HG02938 (cell line): Measurements from ENCODE around the gene DNAAF5.

ENCODE experiments used
- ATAC-seq: cut with Tn5 transposase; IDR thresholded peaks from one replicate; pipeline ENCODE4 v1.9.1; 2021; ENCODE audit warnings: mild to moderate bottlenecking, moderate library complexity; ENCODE audit not compliant: unreplicated experiment

Gene DNAAF5

GRCh38 chr7:763762-764161 is 37.3 kb downstream of the DNAAF5 start:
- ATAC-seq: no peak

DNA sequence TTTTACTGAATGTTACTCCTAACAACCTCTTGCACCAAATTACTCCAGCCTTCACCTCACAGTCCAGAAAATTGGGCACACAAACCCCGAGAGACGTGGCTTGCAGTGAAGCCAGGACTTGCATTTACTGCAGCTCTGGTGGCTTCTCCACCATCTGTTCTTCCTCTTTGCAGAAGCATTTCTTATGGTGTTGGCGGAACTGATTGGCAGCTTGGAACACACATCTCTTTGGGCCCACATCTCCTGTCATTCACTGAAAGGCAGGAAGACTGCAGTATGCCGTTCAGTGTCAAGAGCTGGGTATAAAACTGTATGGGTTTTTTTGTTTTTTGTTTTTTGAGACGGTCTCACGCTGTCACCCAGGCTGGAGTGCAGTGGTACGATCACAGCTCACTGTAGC is 38.9 kb downstream of the DNAAF5 start:
- no peak for ATAC-seq

DNA sequence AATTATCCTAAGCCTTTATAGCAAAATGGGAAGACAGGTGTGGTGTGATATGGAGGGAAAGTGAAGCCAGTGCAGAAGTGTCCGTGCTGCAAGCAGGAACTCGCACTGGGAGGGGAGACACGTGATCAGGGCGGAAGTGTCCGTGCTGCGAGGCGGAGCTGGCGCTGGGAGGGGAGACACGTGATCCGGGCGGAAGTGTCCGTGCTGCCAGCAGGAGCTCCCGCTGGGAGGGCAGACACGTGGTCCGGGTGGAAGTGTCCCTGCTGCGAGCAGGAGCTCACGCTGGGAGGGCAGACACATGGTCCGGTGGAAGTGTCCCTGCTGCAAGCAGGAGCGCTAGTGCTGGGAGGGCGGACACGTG is 41.1 kb downstream of the DNAAF5 start:
- ATAC-seq: no peak

DNA sequence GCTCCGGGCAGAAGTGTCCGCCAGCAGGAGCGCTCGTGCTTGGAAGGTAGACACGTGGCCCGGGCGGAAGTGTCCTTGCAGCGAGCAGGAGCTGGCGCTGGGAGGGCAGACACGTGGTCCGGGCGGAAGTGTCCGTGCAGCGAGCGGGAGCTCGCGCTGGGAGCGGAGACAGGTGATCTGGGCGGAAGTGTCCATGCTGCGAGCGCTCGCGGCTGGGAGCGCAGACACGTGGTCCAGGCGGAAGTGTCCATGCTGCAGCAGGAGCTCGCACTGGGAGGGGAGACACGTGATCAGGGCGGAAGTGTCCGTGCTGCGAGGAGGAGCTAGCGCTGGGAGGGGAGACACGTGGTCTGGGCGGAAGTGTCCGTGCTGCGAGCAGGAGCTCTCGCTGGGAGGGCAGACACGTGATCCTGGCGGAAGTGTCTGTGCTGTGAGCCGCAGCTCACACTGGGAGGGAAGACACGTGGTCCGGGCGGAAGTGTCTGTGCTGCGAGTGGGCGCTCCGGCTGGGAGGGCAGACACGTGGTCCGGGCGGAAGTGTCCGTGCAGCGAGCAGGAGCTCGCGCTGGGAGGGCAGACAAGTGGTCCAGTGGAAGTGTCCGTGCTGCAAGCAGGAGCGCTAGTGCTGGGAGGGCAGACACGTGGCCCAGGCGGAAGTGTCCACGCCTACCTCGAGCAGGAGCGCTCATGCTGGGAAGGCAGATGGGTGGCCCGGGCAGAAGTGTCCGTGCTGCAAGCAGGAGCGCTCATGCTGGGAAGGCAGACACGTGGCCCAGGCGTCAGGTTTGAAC is 41.6 kb downstream of the DNAAF5 start:
- ATAC-seq: no peak

GRCh38 chr7:768881-769504 is 42.5 kb downstream of the DNAAF5 start:
- ATAC-seq: no peak

GRCh38 chr7:770336-770735 is 43.8 kb downstream of the DNAAF5 start:
- no peak for ATAC-seq

DNA sequence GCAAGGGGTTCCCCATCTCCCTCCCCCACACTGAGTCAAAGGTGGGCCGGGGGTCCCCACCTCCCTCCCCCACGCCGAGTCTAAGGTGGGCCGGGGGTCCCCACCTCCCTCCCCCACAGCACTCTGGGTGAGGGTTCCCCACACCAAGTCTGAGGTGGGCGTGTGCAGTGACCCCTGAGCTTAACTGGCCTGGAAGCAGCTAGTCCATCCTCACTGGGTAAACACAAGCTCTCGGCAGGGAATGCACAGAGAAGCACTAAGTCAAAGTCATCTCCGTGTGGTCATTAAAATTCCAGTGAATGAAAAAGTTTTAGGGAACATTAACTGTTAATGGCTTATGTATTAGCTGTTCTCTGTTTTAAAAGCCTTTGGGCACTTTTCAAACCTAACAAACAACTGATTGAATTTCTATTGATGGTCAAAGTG is 44.3 kb downstream of the DNAAF5 start:
- ATAC-seq: no peak

DNA sequence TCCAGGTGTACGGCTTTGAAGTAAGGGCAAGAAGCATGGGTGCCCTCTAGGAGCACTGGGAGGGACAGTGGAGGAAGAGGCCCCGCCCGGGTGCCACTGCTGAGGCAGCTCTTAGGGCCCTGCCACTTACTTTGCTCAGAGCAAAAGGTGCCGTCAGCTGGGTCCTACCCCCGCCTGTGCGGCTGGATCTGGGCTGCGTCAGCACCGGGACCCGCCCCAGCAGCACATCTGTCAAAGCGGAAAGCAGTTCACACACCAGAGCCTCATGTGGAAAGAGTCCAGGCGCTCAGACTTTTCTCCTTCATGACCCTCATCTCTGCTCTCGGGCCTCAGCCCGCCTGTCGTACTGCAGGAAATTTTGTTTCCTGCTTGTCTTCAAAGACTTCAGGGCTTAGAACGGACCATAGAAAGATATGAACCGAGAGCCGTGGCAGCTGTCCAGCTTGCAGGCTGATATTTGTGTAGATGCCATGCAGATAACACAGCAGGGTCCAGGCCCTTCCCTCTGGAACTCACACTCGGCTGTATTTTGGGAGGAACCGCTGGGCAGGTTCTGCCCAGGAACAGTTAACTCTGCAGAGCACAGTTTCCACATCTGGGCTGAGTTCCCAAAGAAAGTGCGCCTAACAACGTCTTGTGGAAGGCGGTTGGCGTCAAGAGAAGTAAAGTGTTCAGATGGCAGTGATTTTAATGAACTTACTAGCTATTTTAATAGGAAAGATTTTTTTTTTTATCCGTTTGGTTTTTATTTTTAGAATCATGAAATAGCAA is 44.9 kb downstream of the DNAAF5 start:
- no peak for ATAC-seq

- no peak for ATAC-seq
Measured at GRCh38 chr7:772005-772294, 45.5 kb downstream of the DNAAF5 start.

DNA sequence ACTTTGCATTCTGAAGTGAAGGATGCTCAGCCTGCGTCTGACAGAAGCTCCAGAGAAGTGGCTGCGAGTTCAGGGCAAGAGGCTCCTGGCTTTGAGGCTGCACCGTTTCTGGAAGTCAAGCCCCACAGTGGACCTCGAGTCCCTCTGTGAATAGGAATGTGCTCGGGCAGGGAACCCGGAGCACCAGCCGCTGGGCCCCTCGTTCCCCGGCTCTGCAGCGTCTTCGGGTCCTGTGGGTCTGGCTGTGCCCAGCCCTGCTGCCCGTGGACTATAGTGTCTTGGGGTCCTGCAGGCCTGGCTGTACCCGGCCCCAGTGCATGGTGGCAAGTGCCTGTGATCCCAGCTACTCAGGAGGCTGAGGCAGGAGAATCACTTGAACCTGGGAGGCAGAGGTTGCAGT is 45.9 kb downstream of the DNAAF5 start:
- no peak for ATAC-seq

GRCh38 chr7:772861-773621 is 46.5 kb downstream of the DNAAF5 start:
- no peak for ATAC-seq

GRCh38 chr7:773622-773915 is 47.1 kb downstream of the DNAAF5 start:
- ATAC-seq: no peak

GRCh38 chr7:774161-775109 is 47.9 kb downstream of the DNAAF5 start:
- no peak for ATAC-seq

GRCh38 chr7:776381-776780 is 49.9 kb downstream of the DNAAF5 start:
- no peak for ATAC-seq

- ATAC-seq: no peak
Measured at GRCh38 chr7:776992-777727, 50.7 kb downstream of the DNAAF5 start.

DNA sequence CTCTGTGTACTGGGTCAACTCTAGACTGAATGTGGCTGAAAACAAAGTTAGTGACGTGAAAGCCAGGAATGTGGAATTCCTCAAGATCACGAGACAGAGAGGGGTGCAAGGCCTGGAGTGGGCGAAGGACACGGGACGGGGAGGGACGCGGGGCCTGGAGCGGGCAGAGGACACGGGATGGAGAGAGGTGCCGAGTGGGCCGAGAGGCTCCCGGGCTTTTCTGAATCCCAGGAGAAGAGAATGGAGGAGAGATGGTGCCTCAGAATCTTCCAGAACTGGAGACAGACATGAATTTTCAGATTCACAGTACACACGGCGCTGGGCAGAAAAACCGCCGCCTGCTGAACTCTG is 51.2 kb downstream of the DNAAF5 start:
- no peak for ATAC-seq

- no peak for ATAC-seq
Measured at GRCh38 chr7:778271-778967, 51.9 kb downstream of the DNAAF5 start.

DNA sequence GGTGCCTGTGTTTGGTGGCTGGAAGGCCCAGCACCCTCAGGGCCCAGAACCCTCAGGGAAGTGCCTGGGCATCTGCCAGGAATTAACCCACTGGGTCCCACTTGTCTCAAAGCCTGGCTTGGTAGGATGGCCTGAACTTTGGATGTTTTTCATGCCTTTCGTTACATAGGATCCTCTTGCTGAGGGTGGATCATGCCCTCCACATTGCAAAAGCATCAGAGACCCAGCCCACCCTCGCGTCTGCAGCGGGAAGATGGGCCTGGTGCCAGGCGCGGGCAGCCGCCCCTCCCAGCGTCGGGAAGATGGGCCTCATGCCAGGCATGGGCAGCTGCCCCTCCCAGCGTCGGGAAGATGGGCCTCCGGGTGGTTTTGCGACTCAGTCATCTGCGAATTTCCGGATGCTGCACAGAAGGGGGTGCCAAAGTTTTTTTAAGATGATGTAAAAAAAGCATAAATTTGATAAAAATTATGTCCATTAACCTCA is 52.5 kb downstream of the DNAAF5 start:
- ATAC-seq: no peak

DNA sequence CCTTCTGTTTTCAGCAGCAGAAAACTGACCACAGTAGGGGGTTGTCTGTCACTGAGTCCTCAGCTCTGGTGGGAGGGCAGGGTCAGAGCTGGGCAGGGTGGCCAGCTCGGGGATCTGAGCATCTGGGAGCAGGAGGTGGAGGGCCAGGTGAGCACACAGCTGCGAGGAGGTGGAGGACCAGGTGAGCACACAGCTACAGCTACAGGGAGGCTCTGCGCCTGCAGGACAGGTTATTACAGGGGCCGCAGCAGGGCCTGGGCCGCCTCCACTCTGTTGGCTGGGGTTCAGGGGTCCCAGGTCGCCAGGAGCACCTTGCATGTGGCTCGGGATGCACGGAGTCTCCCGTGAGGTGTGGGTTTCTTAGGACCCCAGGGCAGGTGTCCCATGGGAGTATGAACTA is 53.0 kb downstream of the DNAAF5 start:
- no peak for ATAC-seq
